Uterus (tissue), 2 donors: ENCODE data around the gene UGT1A1.

Source experiments
- CTCF ChIP-seq, 4 experiments: fragments of 200-600 bp in 2 of 4; fragments of 450-650 bp in 2 of 4; sonication (generic) in 2 of 4; IDR thresholded peaks; one replicate each; pipeline ENCODE4 v1.5.1; 2016 to 2019; ENCODE audit warnings: antibody characterized with exemption in 4 of 4, mild to moderate bottlenecking in 2 of 4, moderate library complexity in 1 of 4
- POLR2A ChIP-seq, 2 donors: fragments of 450-650 bp; IDR thresholded peaks; one replicate each; pipeline ENCODE4 v1.6.1; 2016; ENCODE audit warnings: antibody characterized with exemption in 2 of 2, mild to moderate bottlenecking in 1 of 2, moderate library complexity in 1 of 2

- TF ChIP-seq CTCF (IDR thresholded peaks at IDR 0.05) = no peak
- no peak for TF ChIP-seq POLR2A (IDR thresholded peaks at IDR 0.05)
These were observed 55.8 kb downstream of the UGT1A1 start for GRCh38 chr2:233815861-233816260.
